22Rv1 (cell line): ENCODE measurements around the gene NAA16.

Experiments used
- H3K27ac ChIP-seq: fragments of 450-650 bp; 2 replicates; pipeline ENCODE4 v1.5.1; 2017
- ZFX ChIP-seq: fragments of 450-650 bp; IDR thresholded peaks from 2 replicates; pipeline ENCODE4 v1.6.1; 2017; ENCODE audit warnings: antibody characterized with exemption, borderline replicate concordance
- TF ChIP-seq, protein P1 (sequence below): fragments of 450-650 bp; IDR thresholded peaks from 2 replicates; pipeline ENCODE4 v1.5.1; 2017; ENCODE audit warnings: mild to moderate bottlenecking

The NAA16 gene

DNA sequence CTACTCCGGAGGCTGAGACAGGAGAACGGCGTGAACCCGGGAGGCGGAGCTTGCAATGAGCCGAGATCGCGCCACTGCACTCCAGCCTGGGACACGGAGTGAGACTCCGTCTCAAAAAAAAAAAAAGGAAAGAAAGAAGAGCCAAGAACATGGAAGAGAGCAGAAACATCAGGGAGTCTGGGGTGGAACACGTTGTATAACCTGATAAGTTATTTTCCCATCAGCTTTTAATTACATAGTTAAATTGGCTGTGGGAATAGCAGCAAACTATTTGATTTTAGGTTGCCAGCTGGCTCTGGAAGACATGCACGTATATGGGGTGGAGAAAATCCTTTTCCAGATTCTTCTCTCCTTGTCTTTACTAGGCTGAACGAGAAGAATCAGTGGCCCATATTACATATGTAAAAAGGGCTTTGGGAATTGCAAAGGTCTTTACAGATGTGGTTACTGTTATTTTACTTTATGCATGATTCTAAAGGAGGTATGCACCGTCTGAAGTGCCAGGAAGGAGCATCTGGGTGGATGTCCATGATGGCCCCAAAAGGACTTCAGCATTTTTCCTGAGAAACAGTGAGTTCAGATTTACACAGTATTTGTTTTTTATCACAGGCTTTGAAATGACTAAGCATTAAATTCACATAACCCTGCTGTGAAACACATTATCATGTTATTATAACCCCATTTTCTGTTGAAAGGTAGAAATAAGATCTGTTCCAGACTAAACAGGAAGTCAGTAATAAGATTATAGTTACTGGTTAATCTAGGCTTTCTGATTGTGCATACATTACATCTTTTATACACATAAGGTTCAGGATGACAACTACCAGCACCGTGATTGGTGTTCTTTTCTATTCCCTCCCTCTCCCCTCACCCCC lies 4.6 kb upstream of the NAA16 start:
- TF ChIP-seq ZFX: no peak
- TF ChIP-seq, protein P1, sequence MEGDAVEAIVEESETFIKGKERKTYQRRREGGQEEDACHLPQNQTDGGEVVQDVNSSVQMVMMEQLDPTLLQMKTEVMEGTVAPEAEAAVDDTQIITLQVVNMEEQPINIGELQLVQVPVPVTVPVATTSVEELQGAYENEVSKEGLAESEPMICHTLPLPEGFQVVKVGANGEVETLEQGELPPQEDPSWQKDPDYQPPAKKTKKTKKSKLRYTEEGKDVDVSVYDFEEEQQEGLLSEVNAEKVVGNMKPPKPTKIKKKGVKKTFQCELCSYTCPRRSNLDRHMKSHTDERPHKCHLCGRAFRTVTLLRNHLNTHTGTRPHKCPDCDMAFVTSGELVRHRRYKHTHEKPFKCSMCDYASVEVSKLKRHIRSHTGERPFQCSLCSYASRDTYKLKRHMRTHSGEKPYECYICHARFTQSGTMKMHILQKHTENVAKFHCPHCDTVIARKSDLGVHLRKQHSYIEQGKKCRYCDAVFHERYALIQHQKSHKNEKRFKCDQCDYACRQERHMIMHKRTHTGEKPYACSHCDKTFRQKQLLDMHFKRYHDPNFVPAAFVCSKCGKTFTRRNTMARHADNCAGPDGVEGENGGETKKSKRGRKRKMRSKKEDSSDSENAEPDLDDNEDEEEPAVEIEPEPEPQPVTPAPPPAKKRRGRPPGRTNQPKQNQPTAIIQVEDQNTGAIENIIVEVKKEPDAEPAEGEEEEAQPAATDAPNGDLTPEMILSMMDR: no peak
- no peak overlapping the region for H3K27ac ChIP-seq

DNA sequence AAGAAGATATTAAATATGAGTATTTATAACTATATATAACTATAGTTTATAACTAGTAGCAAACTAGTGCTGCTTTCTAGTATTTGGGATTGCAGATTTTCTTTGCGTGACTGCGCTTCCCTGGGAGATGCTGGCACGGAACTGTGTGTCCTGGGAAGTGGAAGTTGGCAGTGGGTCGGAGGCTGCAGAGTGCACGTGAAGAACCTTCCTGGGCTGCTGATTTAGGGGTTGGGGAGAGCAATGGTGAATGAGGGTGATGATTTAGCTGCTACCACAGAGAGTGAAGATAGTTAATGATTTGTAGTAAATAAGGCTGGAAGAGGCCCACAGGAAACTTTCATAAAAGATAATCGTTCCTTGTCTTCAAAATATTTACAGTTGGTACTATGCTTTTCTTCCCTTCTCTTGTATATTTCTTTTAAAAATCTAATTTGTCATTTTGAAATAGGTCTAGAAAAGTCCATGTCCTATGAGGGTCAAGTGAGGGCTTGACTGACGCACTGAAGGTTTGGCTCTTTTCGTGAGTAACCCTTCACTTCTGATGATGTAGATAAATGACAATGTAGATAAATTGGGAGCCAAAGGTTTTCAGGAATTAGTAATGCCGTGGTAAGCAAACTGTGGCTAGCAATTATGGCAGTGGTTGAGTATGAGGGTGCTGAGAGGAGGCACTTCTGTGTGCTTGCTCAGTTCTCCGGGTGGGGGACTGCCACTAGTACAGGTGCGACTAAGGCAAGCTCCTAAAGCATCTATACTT lies 3.0 kb upstream of the NAA16 start:
- no peak overlapping the region for H3K27ac ChIP-seq
- TF ChIP-seq, protein P1: no peak
- no peak for TF ChIP-seq ZFX

DNA sequence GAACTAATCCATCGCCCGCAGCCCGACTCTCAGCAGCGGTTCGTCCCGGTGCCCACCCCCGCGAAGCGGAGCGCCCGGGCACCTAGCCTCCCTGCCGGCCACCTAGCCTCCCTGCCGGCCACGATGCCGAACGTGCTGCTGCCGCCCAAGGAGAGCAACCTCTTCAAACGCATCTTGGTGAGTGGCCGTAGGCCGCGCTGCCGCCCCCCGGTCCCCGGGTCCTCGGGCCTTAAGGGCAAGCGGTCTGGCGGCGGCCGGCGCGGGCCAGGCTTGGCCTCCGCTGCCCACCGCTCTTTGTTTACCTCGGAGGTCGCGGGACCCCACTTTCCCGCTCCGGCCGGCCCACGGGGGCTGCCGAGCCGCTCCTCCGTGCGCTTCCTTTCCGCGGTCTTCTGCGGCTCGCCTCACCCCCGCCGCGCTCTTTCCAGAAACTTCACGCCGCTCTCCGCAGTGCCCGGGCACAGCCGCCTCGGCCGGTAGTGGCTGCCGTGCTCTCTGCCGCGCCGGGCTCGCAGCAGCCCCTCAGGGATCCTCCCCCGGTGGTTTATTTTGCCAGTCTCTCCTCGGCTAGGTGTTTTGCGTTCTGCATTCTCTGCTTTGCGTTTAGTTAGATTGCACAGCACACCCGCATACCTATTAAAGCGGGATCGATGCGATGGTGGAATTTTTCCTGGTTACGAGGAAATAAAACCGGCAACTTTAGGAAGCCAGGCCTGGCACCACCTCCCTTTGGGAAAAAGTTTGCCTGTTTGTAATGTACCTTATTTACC lies 524 bp downstream of the NAA16 start:
- TF ChIP-seq, protein P1: no peak
- TF ChIP-seq ZFX: no peak
- peak overlapping the region; percentile 95 for H3K27ac ChIP-seq

DNA sequence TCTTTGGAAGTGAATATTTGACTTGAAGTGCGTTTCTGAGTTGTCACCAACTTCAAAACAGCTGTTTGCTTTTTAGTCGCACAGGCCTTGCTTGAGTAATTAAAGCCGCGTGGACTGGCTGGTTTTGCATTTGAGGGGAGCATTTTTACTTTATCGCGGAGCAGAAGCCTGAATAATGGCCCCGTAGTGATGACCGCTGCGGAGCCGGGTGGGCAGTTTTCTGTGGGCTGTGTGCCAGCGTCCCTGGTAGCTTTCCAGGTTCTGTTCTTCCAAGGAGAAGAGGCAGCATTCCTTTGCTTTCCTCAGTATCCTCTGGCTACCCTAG lies 1.1 kb downstream of the NAA16 start:
- H3K27ac ChIP-seq: peak overlapping the region; percentile 95
- TF ChIP-seq, protein P1: no peak
- TF ChIP-seq ZFX: no peak

DNA sequence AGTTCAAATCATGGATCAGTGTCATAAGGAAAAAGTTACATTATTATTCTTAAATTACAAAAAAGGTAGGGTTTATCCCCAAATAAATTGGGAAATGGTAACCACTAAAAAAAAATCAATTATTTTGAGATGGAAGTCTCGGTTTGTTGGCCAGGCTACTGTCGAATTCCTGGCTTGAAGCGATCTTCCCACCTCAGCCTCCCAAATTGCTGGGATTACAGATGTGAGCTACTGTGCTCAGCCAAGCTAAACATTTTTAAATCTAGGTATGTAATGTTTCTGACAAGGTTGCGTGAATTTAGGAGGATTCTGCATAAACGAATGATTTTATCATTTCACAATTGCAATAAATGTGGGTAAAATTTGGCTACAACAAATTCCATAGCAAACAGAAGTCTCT lies 2.0 kb downstream of the NAA16 start:
- H3K27ac ChIP-seq: no peak overlapping the region
- no peak for TF ChIP-seq ZFX
- TF ChIP-seq, protein P1: no peak

DNA sequence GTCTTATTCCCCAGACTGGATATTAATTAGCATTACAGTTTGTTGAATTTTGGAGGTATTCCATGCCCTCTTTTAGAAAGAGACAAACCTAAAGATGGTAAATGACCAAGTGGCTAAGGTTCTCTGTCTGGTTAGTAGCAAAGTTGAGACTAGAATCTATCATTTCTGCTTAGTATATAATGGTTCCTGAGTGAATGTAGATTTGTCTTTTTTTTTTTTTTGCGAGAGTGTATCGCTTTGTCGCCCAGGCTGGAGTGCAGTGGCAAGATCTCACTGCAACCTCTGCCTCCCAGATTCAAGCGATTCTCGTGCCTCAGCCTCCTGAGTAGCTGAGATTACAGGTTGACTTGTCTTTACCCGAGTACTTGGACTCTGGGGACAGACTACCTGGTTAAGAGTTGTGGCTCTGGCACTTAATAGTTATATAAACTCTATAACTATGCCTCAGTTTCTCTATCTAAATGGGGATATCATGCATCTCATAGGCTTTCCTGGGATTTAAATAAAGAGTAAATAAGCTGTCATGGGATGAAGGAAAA lies 2.7 kb downstream of the NAA16 start:
- TF ChIP-seq ZFX: no peak
- H3K27ac ChIP-seq: no peak overlapping the region

DNA sequence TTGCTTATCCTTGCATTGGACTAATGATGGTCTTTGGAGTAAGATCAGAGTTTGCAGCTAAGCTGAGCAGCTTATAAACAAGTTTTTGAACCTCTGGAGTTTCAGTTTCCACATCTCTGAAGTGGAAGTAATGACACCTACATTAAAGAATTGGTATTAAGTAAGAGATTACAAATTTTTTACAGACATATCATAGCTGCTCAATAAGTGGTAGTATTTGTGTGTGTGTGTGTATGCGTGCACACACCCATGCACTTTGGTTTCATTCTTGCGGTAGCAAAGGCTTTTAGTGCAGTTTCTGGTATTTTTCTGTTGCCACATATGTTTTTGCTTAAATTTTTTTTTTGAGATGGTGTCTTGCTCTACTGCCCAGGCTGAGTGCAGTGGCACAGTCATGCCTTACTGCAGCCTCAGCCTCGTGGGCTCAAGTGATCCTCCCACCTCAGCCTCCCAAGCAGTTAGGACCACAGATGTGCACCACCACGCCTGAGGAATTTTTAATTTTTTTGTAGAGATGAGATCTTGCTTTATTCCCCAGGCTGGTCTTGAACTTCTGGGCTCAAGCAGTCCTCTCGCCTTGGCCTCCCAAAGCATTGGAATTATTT lies 4.5 kb downstream of the NAA16 start:
- H3K27ac ChIP-seq: no peak overlapping the region
- TF ChIP-seq, protein P1: no peak
- TF ChIP-seq ZFX: no peak
